A204.1 (cell line): ENCODE data around the gene METTL1.

Experiments
- FAIRE-seq: peaks from 2 replicates; lab custom pipeline; 2012; peaks lifted over from hg19 to GRCh38; lab: Jason Lieb, UNC

The METTL1 gene

DNA sequence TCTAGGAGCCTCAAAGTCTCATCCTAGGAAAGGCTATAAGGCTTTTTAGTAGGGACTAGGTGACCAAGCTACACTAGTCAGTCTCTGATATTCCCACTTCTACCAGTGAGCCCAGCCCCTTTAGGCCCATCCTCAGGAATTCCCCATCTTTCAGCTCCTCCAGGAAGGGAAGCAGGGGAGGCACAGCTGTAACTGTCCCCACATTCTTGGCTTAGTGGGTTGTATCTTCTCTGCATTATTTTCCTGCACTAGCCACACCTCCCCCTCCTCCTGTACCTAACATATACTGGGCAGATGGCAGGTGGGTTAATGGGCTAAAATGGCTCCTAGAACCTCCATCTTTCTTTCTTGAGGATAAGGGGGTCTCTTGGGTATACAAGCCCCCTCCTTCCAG lies 4.6 kb downstream of the METTL1 start:
- no peak for FAIRE-seq

DNA sequence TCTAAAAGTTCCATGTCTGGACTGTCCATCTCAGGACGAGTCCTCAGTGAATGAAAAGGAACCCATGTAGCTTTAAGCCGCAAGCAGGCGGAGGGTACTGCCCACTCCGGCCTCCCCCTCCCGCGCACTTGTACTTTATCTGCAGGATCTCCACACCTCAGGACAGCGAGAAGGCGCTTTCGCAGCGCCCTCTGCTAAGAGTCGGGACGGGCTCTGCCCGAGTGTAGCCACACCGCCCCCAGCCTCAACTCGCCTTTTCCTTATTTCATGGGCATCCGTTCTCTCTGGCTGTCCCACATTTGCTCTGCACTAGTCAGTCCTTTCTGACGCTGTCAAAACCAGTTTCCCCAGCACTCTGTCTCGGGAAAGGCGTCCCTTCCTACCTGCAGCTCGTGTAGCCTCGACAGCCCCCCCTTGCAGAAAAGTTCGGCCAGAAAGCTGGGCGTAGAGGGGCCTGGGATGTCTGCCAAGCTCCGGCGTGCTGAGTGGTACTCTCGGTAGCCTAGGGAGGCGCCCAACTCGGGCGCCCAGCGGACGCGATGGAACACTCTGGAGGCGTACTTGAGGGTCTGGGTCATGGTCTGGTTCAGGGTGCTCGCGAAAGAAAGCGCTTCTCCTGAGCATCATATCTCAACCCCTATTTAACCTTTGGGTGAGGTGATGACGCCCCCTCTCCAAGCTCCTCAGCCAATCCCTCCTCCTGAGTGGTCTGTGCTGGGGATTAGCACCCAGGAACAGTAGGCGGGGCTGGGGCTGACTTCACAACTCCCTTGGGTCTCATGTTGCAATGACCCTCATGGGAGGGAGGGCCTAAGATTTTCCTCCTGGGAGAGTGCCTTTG lies 5.2 kb downstream of the METTL1 start, which contains the start of gene CYP27B1:
Gene CYP27B1, minus strand, starts transcription at position 615 of the 841 bp plus-strand sequence. Its CDS starts 37 bp downstream, at position 578.
- no peak for FAIRE-seq

- FAIRE-seq, result no peak
Measured at GRCh38 chr12:57765698-57766463, 6.0 kb downstream of the METTL1 start.

DNA sequence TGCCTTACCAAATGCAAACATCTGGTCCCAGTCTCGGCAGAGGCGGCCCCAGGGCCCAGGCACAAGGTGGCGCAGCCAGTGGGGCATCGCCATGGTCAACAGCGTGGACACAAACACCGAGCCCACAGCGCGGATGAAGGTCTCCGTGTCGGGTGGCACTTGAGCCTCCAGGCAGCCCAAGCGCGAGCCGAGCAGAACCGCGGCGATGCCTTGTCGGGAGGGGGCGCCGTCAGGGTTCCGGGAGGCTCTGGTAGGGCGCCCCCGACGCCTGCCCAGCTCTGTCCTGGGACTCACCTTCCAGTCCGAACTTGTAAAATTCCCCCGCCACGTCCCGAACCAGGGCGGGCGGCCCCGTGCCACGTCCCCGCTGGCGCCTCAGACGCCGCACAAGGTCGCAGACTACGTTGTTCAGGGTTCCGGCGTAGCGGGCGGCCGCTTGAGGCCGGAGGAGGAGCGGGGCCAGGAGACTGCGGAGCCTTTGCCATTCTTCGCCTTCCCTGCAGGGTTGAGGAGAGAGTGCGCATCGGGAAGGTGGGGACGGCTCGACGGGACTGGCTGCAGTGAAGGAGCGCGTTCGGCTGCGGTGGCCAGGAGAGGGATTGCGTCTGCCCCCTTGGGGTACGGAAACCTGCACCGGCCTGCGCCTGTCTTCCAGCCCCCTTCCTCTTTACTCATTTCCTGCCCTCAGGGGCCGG lies 6.8 kb downstream of the METTL1 start:
- no peak for FAIRE-seq

GRCh38 chr12:57764662-57765002 lies 7.3 kb downstream of the METTL1 start:
- no peak for FAIRE-seq

DNA sequence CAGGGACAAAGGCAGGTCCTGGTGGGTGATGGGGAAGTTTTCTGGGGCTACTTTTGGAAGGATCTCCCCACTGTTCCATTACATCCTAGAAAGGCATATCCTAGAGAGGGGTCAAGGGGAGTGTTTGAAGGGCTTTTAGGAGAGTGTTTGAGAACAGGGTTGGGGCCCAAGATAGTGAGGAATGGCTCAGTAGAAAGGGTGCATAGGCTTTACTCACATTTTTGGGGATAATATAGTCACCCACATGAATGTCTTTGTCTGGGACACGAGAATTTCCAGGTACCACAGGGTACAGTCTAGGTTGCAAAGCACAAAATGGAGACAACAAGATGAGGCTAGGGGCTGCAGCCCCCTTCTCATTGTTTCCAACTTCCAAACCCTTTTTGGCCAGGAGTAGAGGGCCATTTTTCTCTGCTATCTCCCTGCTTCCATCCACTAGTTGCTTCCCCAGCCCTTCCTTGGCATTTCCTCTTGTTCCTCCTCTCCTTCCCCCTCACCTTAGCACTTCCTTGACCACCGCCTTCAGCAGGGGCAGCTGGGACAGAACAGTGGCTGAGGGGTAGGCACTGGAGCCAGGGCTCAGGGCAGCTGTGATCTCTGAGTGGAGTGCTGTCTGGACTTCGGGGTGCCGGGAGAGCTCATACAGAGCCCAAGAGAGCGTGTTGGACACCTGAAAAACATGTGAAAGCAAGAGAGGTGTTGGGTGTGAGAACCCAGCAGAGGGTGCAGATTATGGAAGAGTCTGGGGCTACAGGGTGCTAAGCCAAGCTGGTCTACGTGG lies 7.8 kb downstream of the METTL1 start:
- FAIRE-seq, result no peak

GRCh38 chr12:57762463-57762862 lies 9.4 kb downstream of the METTL1 start:
- FAIRE-seq, result no peak

DNA sequence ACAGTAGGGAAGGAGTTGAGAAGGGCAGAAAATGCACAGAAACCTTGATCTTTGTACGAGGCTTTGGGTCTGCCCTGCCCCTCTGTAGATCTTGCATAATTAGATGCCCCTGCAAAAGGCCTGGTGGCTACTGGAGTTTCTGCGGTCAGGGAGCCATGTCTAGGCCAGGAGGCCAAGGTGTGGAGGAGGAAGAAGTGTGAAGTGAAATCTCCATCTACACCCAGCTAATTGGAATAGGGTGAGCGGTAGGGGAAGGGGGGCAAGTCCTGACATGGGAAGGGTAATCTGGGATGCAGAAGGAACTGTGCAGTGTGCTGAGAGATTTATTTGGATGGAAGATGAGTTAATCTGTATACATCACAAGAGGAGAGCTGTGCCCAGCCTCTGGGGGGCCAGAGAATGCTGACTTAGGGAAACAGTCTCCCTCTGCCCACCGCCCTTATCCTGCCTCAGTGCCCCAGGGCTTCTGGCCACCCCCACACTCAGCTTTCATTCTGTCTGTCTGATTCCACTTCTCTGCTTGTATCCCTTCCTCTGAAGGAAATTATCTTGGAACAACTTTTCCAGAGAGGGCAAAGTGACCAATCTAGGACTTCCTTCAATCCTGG lies 10.4 kb downstream of the METTL1 start:
- no peak for FAIRE-seq

DNA sequence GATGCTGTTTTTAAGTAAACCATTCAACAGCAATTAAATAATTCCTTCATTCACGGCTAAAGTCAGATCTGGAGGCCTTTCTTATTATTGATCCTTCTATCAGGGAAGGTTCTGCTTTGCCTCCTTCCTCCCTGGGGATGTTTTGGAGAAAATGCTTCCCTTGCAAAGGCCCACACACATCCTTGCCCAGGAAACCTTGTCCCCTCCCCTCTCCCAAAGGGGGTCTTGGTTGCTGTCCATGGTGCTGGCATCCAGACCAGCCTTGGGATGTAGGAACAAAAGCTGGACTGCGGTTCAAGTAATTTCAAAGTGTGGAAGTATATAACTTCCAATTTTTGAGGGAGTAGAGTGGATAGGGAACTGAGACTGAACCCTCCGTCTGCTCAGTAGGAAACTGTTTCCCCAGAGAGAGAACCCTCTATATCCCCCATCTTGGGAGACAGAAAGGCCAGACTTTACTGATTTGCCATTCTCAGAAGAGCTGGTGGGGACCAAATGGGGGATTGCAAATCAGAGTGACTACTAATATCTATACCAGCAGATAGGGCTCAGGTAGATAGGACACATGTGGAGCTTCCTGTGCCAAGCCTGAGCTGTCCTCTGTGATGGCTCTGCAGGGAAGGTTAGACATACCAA lies 11.4 kb downstream of the METTL1 start:
- no peak for FAIRE-seq

DNA sequence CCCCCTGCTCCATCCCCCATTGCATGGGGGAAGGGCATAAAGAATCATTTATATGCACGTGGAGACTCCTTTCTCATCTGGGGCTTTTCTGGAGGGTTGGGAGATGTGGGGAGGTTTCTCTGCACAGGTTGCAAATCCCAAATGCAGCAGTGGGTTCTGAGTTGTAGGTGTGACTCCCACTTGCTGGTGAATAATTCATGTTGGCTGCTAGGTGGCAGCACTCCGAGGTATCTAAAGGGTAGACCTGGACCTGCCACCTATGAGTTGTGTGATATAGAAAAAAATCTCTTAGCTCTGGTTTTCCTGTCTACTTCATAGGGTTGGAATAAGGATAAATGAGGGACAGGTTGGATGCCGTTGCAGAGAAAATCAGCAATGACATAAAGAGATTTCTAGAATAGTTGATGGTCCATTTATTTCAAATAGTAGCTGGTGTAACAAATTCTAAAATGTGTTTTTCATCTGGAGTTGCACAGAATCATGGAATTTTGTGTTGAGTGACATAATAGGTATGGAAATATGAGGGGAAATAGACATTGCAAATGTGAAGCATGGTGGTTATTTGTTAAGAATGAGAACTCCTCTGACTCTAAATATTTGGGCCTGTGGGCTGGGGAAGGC lies 12.4 kb downstream of the METTL1 start:
- FAIRE-seq, result no peak

- FAIRE-seq, result no peak
Measured at GRCh38 chr12:57758552-57759359, 13.1 kb downstream of the METTL1 start.

DNA sequence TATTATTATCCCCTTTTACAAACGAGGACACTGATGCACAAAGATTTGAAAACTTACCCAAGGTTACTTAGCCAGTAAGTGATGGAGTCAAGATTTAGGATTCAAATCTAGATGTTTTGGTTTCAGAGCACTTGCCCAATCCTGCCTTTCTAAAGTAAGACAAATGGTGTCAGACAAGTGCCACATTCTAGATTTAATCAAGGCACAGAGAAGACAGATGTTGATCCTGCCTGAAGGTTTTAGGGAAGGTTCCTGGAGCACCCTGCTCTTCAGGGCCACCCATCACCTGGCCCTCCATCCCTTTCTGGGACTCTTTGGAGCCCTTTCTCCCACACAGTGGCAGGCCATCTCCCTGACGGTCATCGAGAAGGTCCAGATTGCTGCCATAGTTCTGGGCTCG lies 14.1 kb downstream of the METTL1 start:
- FAIRE-seq, result no peak

DNA sequence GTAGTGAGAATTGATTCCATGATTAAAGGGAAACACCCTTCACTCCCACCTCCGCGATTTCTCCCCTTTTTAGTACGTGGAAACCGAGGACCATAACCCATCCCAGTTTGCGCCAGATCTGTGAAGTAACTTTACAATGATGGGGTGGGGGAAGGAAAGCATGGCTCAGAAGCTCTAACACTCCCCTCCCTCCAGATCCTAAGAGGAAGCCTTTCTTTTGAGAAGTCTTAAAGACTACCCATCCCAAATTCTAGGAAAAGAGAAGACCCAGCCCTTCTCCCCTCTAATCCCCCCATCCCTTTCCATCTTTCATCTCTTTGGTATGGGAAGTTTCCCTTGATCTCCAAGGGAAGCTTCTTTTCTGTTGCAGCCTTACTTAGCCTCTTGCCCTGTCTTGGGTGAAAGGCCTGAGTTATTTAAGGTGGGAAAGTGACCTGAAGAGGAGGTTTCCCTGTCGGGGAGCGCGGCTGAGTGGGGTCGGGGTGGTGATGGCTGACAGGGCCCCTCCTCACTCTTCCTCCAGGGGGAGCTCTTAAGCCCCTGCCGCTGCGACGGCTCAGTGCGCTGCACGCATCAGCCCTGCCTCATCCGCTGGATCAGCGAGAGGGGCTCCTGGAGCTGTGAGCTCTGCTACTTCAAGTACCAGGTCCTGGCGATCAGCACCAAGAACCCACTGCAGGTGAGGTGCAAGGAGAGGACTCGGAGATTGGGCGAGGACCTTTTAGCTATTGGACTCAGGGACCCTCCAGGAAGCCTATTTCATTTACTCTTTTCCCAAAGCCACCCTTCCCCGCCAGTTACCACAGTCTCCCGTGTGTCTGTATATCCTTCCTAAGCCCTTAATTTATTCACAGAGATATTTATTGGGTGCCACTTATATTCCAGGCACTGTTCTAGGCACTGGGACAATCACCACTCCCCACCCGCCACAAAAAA lies 15.2 kb downstream of the METTL1 start:
- FAIRE-seq, result no peak

- no peak for FAIRE-seq
Measured at GRCh38 chr12:57755454-57756372, 16.2 kb downstream of the METTL1 start.

DNA sequence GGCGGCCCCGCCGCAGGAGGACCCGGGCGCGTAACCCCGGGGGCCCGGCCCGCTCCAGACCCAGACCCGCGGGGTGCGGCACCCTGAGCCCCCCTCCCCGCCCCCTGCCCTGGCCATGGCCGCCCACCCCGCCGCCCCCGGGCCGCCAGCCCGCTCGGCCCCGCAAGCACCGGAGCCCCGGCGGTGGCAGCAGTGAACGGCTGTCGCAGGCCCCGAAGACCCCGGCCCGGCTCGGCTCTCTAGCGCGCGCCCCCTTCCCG lies 16.8 kb downstream of the METTL1 start:
- no peak for FAIRE-seq

DNA sequence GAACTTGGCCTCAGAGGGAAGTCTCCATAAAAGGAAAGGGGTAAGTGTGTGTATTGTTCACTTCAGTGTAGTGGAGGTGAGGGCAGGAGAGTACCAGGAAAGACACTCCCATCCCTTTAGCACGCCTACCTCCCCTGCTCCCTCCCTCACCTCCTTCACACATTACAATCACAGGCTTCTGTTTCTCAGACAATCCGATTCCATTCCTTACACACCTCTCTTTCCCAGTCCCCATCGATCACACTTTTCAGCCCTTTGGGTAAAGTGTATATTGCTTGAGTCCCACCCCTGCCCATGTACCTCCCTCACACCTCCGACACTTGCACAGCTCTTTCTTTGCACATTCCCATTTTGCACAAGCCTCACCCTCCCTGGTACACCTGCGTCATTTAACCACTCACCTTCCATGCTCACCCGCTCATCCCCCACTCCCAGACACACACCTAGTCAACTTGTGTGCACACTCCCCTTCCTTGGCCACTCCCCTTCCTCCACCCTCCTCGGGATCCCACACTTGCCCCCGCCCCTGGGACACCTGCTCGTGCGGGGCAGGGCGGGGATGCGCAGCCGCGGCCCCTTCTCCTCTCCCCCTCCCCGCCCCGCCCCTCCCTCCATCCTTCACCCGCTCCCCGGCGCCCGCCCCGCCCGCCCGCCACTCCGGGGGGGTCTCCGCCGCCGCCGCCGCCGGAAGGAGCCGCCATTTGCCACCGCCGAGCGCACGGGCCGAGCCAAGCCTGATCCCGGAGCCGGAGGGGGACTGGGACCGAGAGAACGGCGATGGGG lies 17.3 kb downstream of the METTL1 start, which contains the start of gene MARCHF9:
Gene MARCHF9, plus strand, starts transcription at position 693 of the 783 bp plus-strand sequence. CDS start 426 bp downstream, outside the sequence.
- FAIRE-seq, result no peak

DNA sequence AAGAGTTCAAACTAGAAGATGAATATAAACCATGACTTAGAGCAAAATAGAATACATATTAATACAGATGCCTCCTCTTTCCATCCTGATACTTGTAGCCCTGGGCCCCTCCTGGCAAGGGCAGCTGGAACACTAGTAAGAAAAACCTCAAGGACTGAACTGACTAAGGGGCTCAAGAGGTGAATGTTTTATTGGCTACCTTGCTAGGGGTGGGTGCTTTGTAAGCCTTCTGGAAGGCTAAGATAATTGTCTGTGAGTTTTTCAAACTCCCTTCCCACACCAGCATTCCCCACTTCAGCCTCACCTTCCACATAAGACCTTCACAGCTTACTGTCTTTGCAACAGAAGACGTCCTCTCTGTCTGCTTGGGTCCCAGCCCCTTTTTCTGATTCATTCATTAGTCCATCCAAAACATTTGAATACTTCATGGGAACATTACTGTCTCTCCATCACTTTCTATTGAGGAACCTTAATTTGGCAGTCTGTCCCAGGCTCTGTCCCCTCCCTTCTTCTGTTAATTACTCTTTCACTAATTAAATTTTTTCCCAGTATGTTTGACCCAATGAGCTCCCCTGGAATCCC lies 18.1 kb downstream of the METTL1 start:
- no peak for FAIRE-seq
